WTC11 (cell line): ENCODE results near the gene FANCE. TPM values are rescaled to one million over a fixed set of nuclear protein-coding genes. Genes with fewer than 3 reads are reported as not detected.

ENCODE experiments used
- ATAC-seq: fragments of 200-7000 bp; cut with Tn5 transposase; 2 replicates; pipeline ENCODE4 v1.10.0; 2021; ENCODE audit warnings: mild to moderate bottlenecking, moderate library complexity
- CTCF ChIA-PET: fragments of 300-600 bp; sonication (Branson Sonifier 250); formaldehyde crosslinking; loops from one replicate; lab custom pipeline; 2021; ENCODE audit warnings: antibody characterized with exemption; lab: Charles Lee
- POLR2A ChIA-PET: fragments of 350-600 bp; sonication (Branson Sonifier 250); formaldehyde crosslinking; loops from one replicate; lab custom pipeline; 2021; ENCODE audit warnings: antibody characterized with exemption; lab: Charles Lee
- DNase-seq: peaks from one replicate; pipeline ENCODE4 v3.0.0; 2021; ENCODE audit warnings: low spot score
- H3K27ac Mint-ChIP-seq: 2 replicates; pipeline ENCODE4 v1.8.0; 2021; ENCODE audit warnings: mixed read lengths
- H3K27me3 Mint-ChIP-seq: 2 replicates; pipeline ENCODE4 v1.8.0; 2021; ENCODE audit warnings: low read depth, mild to moderate bottlenecking, moderate library complexity, mixed read lengths
- H3K36me3 Mint-ChIP-seq: 2 replicates; pipeline ENCODE4 v1.8.0; 2021; ENCODE audit warnings: mixed read lengths
- H3K4me1 Mint-ChIP-seq: 2 replicates; pipeline ENCODE4 v1.8.0; 2022; ENCODE audit warnings: mixed read lengths
- H3K4me3 Mint-ChIP-seq: 2 replicates; pipeline ENCODE4 v1.8.0; 2021; ENCODE audit warnings: mild to moderate bottlenecking, moderate library complexity, mixed read lengths
- H3K9me3 Mint-ChIP-seq: 2 replicates; pipeline ENCODE4 v1.8.0; 2021; ENCODE audit warnings: mixed read lengths
- ELF4 ChIP-seq: sonication (generic); formaldehyde crosslinking; IDR thresholded peaks from 2 replicates; pipeline ENCODE4 v1.8.1; 2022; ENCODE audit warnings: low read depth, mild to moderate bottlenecking, moderate library complexity, missing genetic modification reagents
- ESRRA ChIP-seq: sonication (generic); formaldehyde crosslinking; IDR thresholded peaks from 2 replicates; pipeline ENCODE4 v1.8.1; 2022; ENCODE audit warnings: mild to moderate bottlenecking, missing genetic modification reagents, borderline replicate concordance
- ETV6 ChIP-seq: sonication (generic); formaldehyde crosslinking; IDR thresholded peaks from 2 replicates; pipeline ENCODE4 v1.8.1; 2022; ENCODE audit warnings: mild to moderate bottlenecking, missing genetic modification reagents
- HMGA2 ChIP-seq: fragments of 250-450 bp; sonication (Bioruptor Pico); IDR thresholded peaks from 2 replicates; pipeline ENCODE4 v1.4.0; 2021; ENCODE audit warnings: mild to moderate bottlenecking, moderate library complexity
- JAZF1 ChIP-seq: fragments of 250-450 bp; sonication (Bioruptor Pico); IDR thresholded peaks from 2 replicates; pipeline ENCODE4 v1.9.0; 2021; ENCODE audit warnings: moderate library complexity, mild to moderate bottlenecking, inconsistent platforms
- KAT7 ChIP-seq: sonication (generic); formaldehyde crosslinking; IDR thresholded peaks from 2 replicates; pipeline ENCODE4 v1.8.1; 2023; ENCODE audit warnings: missing genetic modification reagents, mild to moderate bottlenecking, borderline replicate concordance
- NR3C1 ChIP-seq: sonication (generic); formaldehyde crosslinking; conservative IDR thresholded peaks from 2 replicates; pipeline ENCODE4 v1.8.1; 2023; ENCODE audit warnings: low read depth, mild to moderate bottlenecking, missing genetic modification reagents
- PRRX2 ChIP-seq: fragments of 250-450 bp; sonication (Bioruptor Pico); IDR thresholded peaks from 2 replicates; pipeline ENCODE4 v1.8.0; 2021; ENCODE audit warnings: mild to moderate bottlenecking
- SMAD3 ChIP-seq: sonication (generic); formaldehyde crosslinking; IDR thresholded peaks from 2 replicates; pipeline ENCODE4 v1.8.0; 2022; ENCODE audit warnings: missing genetic modification reagents, mild to moderate bottlenecking, borderline replicate concordance
- TP53 ChIP-seq: sonication (generic); formaldehyde crosslinking; IDR thresholded peaks from 2 replicates; pipeline ENCODE4 v1.8.1; 2023; ENCODE audit warnings: mild to moderate bottlenecking, missing genetic modification reagents
- ZNF263 ChIP-seq: sonication (generic); formaldehyde crosslinking; IDR thresholded peaks from 2 replicates; pipeline ENCODE4 v1.8.1; 2022; ENCODE audit warnings: low read depth, mild to moderate bottlenecking, moderate library complexity, missing genetic modification reagents
- ZNF416 ChIP-seq: fragments of 250-450 bp; sonication (Bioruptor Pico); IDR thresholded peaks from 2 replicates; pipeline ENCODE4 v1.9.0; 2021; ENCODE audit warnings: mild to moderate bottlenecking, inconsistent platforms
- ZNF423 ChIP-seq: fragments of 250-450 bp; sonication (Bioruptor Pico); IDR thresholded peaks from 2 replicates; pipeline ENCODE4 v2.1.2; 2022; ENCODE audit warnings: mild to moderate bottlenecking, moderate library complexity
- total RNA-seq: library from RNA; stranded (reverse); gene quantifications from 3 replicates; pipeline ENCODE4 v1.2.3, GENCODE V29; 2021
- TF ChIP-seq, protein P1 (sequence below): fragments of 250-450 bp; sonication (Bioruptor Pico); conservative IDR thresholded peaks from 2 replicates; pipeline ENCODE4 v1.9.0; 2021; ENCODE audit warnings: mild to moderate bottlenecking
- TF ChIP-seq, protein P2 (sequence below): sonication (generic); formaldehyde crosslinking; IDR thresholded peaks from 2 replicates; pipeline ENCODE4 v1.8.1; 2022; ENCODE audit warnings: low read depth, missing genetic modification reagents, borderline replicate concordance
- TF ChIP-seq, protein P3 (sequence below): fragments of 250-450 bp; sonication (Bioruptor Pico); IDR thresholded peaks from 2 replicates; pipeline ENCODE4 v1.8.0; 2021; ENCODE audit warnings: mild to moderate bottlenecking
- TF ChIP-seq, protein P4 (sequence below): sonication (generic); formaldehyde crosslinking; IDR thresholded peaks from 2 replicates; pipeline ENCODE4 v1.8.0; 2022; ENCODE audit warnings: missing genetic modification reagents
- TF ChIP-seq, protein P5 (sequence below): sonication (generic); formaldehyde crosslinking; IDR thresholded peaks from 2 replicates; pipeline ENCODE4 v1.8.0; 2023; ENCODE audit warnings: missing genetic modification reagents, mild to moderate bottlenecking, borderline replicate concordance
- TF ChIP-seq, protein P6 (sequence below): sonication (generic); formaldehyde crosslinking; IDR thresholded peaks from 2 replicates; pipeline ENCODE4 v1.8.1; 2022; ENCODE audit warnings: low read depth, mild to moderate bottlenecking, moderate library complexity, missing genetic modification reagents, borderline replicate concordance

FANCE gene
- total RNA-seq, 1 experiment from 2014 or later: 22.3 TPM

DNA sequence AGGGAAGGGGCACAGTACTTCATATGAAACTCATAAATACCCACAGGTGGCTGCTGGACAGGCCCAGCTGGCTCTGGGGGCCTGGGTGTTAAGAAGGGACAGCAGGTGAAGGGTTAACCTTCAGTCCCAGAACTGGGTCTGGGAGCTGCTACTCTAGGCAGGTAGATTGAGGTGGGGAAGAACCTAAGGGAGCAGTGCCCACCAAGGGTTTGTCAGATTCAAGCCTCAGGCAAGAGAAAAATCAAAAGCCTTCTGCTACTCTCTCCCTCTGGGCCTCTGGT is 21.7 kb downstream of the FANCE start (continued):
- TF ChIP-seq, protein P1, sequence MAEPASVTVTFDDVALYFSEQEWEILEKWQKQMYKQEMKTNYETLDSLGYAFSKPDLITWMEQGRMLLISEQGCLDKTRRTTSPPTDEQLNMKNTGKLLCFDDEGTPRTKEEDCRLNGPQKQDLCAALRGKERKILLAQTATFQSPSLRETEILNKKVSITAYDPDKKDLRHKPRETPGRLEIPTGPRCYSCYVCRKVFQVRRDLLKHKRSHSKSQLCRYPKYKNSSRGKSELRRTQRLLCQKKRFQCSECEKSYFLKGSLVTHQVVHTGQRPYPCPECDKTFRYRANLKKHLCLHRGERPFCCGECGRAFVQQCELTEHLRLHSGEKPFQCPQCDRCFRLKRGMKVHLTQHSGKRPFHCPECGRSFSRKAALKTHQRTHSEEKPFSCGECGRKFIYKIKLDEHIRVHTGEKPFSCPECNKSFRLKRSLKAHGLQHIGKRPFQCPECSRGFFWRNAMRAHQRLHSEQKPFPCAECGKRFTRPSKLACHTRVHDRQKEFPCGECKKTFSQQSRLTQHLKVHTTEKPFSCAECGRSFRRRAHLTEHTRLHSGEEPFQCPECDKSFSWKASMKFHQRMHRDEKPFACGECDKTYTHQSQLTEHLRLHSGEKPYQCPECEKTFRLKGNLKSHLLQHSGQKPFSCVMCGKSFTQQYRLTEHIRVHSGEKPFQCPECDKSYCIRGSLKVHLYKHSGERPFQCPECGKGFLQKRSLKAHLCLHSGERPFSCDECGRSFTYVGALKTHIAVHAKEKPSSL (CRISPR knock-in tag): peak; percentile 83
- TF ChIP-seq HMGA2 (CRISPR knock-in tag): no peak
- no peak for TF ChIP-seq ZNF263
- no peak for TF ChIP-seq TP53
- TF ChIP-seq SMAD3 (CRISPR knock-in tag): no peak
- TF ChIP-seq, protein P2, sequence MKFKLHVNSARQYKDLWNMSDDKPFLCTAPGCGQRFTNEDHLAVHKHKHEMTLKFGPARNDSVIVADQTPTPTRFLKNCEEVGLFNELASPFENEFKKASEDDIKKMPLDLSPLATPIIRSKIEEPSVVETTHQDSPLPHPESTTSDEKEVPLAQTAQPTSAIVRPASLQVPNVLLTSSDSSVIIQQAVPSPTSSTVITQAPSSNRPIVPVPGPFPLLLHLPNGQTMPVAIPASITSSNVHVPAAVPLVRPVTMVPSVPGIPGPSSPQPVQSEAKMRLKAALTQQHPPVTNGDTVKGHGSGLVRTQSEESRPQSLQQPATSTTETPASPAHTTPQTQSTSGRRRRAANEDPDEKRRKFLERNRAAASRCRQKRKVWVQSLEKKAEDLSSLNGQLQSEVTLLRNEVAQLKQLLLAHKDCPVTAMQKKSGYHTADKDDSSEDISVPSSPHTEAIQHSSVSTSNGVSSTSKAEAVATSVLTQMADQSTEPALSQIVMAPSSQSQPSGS (CRISPR knock-in tag): no peak
- no peak for TF ChIP-seq KAT7 (CRISPR knock-in tag)
- peak; percentile 88 for TF ChIP-seq ZNF416 (CRISPR knock-in tag)
- no peak for TF ChIP-seq ESRRA (CRISPR knock-in tag)
- TF ChIP-seq, protein P3, sequence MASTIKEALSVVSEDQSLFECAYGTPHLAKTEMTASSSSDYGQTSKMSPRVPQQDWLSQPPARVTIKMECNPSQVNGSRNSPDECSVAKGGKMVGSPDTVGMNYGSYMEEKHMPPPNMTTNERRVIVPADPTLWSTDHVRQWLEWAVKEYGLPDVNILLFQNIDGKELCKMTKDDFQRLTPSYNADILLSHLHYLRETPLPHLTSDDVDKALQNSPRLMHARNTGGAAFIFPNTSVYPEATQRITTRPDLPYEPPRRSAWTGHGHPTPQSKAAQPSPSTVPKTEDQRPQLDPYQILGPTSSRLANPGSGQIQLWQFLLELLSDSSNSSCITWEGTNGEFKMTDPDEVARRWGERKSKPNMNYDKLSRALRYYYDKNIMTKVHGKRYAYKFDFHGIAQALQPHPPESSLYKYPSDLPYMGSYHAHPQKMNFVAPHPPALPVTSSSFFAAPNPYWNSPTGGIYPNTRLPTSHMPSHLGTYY: peak; percentile 56

DNA sequence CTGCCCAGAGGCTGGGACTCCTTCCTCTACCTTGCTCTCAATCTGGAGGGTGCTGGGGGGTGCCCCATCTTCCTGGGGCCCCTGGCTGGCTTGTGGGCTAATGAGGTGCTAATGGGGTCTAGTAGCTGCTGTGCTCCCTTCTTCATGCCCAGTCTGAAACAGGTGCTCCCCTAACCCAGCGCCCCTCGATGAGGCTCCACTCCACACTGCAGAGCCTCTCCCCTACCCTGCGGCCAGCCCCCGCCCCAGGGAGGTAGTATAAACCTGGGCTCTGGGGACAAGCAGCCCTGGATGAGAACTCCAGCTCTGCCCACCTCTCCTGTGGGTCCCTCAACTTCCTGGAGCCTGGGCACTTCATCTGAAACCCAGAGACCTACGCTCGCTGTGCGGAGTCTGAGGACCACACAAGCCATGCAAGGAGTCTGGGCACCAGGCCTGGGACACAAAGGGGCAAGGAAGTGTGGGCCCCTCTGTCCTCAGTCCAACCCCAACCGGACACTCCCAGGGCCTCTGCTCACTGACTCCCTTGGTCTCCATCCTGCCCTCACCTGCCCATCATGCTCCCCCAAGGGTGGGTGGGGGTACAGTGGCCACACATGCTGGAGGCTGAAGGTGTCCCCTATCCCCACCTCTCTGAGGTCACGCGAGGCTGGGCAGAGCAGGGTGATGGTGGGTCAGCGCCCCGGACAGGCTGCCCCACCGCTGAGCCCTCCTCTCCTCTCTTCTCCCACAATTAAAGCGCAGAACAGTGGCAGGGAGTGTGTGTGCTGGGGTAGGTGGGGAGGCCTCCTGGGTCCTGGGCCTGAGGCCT is 22.2 kb downstream of the FANCE start:
- ATAC-seq: peak; percentile 18
- no peak for DNase-seq
- TF ChIP-seq, protein P4, sequence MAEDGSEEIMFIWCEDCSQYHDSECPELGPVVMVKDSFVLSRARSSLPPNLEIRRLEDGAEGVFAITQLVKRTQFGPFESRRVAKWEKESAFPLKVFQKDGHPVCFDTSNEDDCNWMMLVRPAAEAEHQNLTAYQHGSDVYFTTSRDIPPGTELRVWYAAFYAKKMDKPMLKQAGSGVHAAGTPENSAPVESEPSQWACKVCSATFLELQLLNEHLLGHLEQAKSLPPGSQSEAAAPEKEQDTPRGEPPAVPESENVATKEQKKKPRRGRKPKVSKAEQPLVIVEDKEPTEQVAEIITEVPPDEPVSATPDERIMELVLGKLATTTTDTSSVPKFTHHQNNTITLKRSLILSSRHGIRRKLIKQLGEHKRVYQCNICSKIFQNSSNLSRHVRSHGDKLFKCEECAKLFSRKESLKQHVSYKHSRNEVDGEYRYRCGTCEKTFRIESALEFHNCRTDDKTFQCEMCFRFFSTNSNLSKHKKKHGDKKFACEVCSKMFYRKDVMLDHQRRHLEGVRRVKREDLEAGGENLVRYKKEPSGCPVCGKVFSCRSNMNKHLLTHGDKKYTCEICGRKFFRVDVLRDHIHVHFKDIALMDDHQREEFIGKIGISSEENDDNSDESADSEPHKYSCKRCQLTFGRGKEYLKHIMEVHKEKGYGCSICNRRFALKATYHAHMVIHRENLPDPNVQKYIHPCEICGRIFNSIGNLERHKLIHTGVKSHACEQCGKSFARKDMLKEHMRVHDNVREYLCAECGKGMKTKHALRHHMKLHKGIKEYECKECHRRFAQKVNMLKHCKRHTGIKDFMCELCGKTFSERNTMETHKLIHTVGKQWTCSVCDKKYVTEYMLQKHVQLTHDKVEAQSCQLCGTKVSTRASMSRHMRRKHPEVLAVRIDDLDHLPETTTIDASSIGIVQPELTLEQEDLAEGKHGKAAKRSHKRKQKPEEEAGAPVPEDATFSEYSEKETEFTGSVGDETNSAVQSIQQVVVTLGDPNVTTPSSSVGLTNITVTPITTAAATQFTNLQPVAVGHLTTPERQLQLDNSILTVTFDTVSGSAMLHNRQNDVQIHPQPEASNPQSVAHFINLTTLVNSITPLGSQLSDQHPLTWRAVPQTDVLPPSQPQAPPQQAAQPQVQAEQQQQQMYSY (CRISPR knock-in tag): no peak
- peak; percentile 88; the same call in 1 of the 2 replicates for TF ChIP-seq PRRX2
- TF ChIP-seq, protein P5, sequence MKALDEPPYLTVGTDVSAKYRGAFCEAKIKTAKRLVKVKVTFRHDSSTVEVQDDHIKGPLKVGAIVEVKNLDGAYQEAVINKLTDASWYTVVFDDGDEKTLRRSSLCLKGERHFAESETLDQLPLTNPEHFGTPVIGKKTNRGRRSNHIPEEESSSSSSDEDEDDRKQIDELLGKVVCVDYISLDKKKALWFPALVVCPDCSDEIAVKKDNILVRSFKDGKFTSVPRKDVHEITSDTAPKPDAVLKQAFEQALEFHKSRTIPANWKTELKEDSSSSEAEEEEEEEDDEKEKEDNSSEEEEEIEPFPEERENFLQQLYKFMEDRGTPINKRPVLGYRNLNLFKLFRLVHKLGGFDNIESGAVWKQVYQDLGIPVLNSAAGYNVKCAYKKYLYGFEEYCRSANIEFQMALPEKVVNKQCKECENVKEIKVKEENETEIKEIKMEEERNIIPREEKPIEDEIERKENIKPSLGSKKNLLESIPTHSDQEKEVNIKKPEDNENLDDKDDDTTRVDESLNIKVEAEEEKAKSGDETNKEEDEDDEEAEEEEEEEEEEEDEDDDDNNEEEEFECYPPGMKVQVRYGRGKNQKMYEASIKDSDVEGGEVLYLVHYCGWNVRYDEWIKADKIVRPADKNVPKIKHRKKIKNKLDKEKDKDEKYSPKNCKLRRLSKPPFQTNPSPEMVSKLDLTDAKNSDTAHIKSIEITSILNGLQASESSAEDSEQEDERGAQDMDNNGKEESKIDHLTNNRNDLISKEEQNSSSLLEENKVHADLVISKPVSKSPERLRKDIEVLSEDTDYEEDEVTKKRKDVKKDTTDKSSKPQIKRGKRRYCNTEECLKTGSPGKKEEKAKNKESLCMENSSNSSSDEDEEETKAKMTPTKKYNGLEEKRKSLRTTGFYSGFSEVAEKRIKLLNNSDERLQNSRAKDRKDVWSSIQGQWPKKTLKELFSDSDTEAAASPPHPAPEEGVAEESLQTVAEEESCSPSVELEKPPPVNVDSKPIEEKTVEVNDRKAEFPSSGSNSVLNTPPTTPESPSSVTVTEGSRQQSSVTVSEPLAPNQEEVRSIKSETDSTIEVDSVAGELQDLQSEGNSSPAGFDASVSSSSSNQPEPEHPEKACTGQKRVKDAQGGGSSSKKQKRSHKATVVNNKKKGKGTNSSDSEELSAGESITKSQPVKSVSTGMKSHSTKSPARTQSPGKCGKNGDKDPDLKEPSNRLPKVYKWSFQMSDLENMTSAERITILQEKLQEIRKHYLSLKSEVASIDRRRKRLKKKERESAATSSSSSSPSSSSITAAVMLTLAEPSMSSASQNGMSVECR (CRISPR knock-in tag): no peak
- TF ChIP-seq, protein P2 (CRISPR knock-in tag): no peak
- no peak for TF ChIP-seq ETV6 (CRISPR knock-in tag)
- TF ChIP-seq ZNF423: no peak
- TF ChIP-seq, protein P6, sequence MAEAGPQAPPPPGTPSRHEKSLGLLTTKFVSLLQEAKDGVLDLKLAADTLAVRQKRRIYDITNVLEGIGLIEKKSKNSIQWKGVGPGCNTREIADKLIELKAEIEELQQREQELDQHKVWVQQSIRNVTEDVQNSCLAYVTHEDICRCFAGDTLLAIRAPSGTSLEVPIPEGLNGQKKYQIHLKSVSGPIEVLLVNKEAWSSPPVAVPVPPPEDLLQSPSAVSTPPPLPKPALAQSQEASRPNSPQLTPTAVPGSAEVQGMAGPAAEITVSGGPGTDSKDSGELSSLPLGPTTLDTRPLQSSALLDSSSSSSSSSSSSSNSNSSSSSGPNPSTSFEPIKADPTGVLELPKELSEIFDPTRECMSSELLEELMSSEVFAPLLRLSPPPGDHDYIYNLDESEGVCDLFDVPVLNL: no peak
- TF ChIP-seq JAZF1 (CRISPR knock-in tag): no peak
- no peak for TF ChIP-seq NR3C1
- no peak for TF ChIP-seq ELF4 (CRISPR knock-in tag)

More for the DNA sequence above, 22.2 kb downstream of the FANCE start:
- H3K27ac Mint-ChIP-seq: no peak overlapping the region
- no peaks in the 10 kb centered on the region for H3K9me3 Mint-ChIP-seq
- H3K4me3 Mint-ChIP-seq: no peak overlapping the region
- H3K36me3 Mint-ChIP-seq: peaks cover 53% of the 10 kb centered on the region
- ChIA-PET CTCF (interaction anchor here (0.6 to 1.5 kb wide), 5 partner anchors 15 to 262 kb away, joined by 3 to 9 read pairs (median 4); no protein-coding TSS in a partner anchor), POLR2A (interaction anchor here (0.5 to 7.9 kb wide), 12 partner anchors 7 to 256 kb away, joined by 3 to 54 read pairs (median 4); partner anchors contain the start of gene TEAD3)
- peaks cover 4% of the 10 kb centered on the region for H3K27me3 Mint-ChIP-seq
- peaks cover 45% of the 10 kb centered on the region for H3K4me1 Mint-ChIP-seq
